ENCODE data around the gene PAQR9. TPM values are rescaled to one million over a fixed set of nuclear protein-coding genes. Genes with fewer than 3 reads are reported as not detected.

Gene PAQR9
- total RNA-seq, 2 experiments from 2014 or later = not detected

GRCh38 chr3:142973217-142974009 lies 9.9 kb upstream of the PAQR9 start:
- TF ChIP-seq CTCF (conservative IDR thresholded peaks at IDR 0.05; ENCODE audit: low read length) = no peak
- TF ChIP-seq EZH2phosphoT487 (IDR thresholded peaks at IDR 0.05; ENCODE audit: borderline replicate concordance, low read depth, low read length) = no peak

GRCh38 chr3:142972092-142972753 lies 8.7 kb upstream of the PAQR9 start:
- no peak for TF ChIP-seq CTCF (conservative IDR thresholded peaks at IDR 0.05; ENCODE audit: low read length)
- TF ChIP-seq EZH2phosphoT487 (IDR thresholded peaks at IDR 0.05; ENCODE audit: borderline replicate concordance, low read depth, low read length) = no peak
- CTCF ChIA-PET (ENCODE audit: unreplicated experiment) = interaction anchor here (0.6 kb wide), 1 partner anchor 330 kb away, joined by 3 read pairs; no protein-coding TSS in a partner anchor
- no peaks in the 10 kb centered on the region for H3K4me1 ChIP-seq (ENCODE audit: insufficient read depth, low read length, poor library complexity, severe bottlenecking)
- H3K36me3 ChIP-seq (ENCODE audit: insufficient read depth, low read length) = no peaks in the 10 kb centered on the region
- H3K4me2 ChIP-seq (ENCODE audit: low read length) = no peak overlapping the region
- no peaks in the 10 kb centered on the region for H3K9me2 ChIP-seq (ENCODE audit: insufficient read depth, low read length)
- no peak overlapping the region for H3K4me3 ChIP-seq (ENCODE audit: low read depth, low read length, poor library complexity, severe bottlenecking)
- H4K20me1 ChIP-seq (ENCODE audit: insufficient read depth, low read length) = no peaks in the 10 kb centered on the region
- intact Hi-C loops (cut with micrococcal nuclease; ENCODE audit: unreplicated experiment) = no loop called here
- H3K79me2 ChIP-seq (ENCODE audit: insufficient read depth, low read depth, low read length) = no peaks in the 10 kb centered on the region
- no peak overlapping the region for H2AFZ ChIP-seq (ENCODE audit: low read length)
- no peak for DNase-seq (ENCODE audit: low spot score)
- no peaks in the 10 kb centered on the region for H3K9me3 ChIP-seq (ENCODE audit: low read length)
- no peak overlapping the region for H3K27ac ChIP-seq (ENCODE audit: low read depth, low read length, poor library complexity, severe bottlenecking)
- POLR2A ChIA-PET = no interaction called here
- no TSS peak for BruUV-seq (replicated peaks)

More at GRCh38 chr3:142973217-142974009, 9.9 kb upstream of the PAQR9 start:
- Histone ChIP-seq H3K79me2 (ENCODE audit: insufficient read depth, low read depth, low read length) (no peaks in the 10 kb centered on the region), H3K4me1 (ENCODE audit: insufficient read depth, low read length, poor library complexity, severe bottlenecking) (no peaks in the 10 kb centered on the region), H3K9me2 (ENCODE audit: insufficient read depth, low read length) (no peaks in the 10 kb centered on the region), H3K9me3 (ENCODE audit: low read length) (no peaks in the 10 kb centered on the region), H3K36me3 (ENCODE audit: insufficient read depth, low read length) (no peaks in the 10 kb centered on the region), H4K20me1 (ENCODE audit: insufficient read depth, low read length) (no peaks in the 10 kb centered on the region), H3K4me3 (ENCODE audit: low read depth, low read length, poor library complexity, severe bottlenecking) (no peak overlapping the region), H2AFZ (ENCODE audit: low read length) (no peak overlapping the region), H3K4me2 (ENCODE audit: low read length) (no peak overlapping the region), H3K27ac (ENCODE audit: low read depth, low read length, poor library complexity, severe bottlenecking) (no peak overlapping the region)
- POLR2A ChIA-PET = no interaction called here
- CTCF ChIA-PET (ENCODE audit: unreplicated experiment) = no interaction called here
- DNase-seq (ENCODE audit: low spot score) = no peak
- intact Hi-C loops (cut with micrococcal nuclease; ENCODE audit: unreplicated experiment) = no loop called here
- BruUV-seq (replicated peaks) = no TSS peak

DNA sequence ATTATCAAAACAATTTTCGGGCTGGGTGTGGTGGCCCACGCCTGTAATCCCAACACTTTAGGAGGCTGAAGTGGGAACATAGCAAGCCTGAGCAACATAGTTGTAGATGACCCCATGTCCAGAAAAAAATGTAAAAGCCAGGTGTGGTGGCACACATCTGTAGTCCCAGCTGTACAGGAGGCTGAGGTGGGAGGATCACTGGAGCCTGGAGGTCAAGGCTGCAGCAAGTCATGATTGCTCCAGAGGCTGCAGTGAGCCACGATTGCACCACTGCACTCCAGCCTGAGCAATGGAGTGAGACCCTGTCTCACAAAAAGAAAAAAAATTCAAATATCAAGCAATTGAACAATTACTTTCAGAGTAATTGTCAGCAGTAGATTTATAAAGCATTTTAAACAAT lies 8.0 kb upstream of the PAQR9 start:
- ChIA-PET CTCF (ENCODE audit: unreplicated experiment) (no interaction called here), POLR2A (no interaction called here)
- Histone ChIP-seq H3K36me3 (ENCODE audit: insufficient read depth, low read length) (no peaks in the 10 kb centered on the region), H2AFZ (ENCODE audit: low read length) (no peak overlapping the region), H3K79me2 (ENCODE audit: insufficient read depth, low read depth, low read length) (no peaks in the 10 kb centered on the region), H3K4me3 (ENCODE audit: low read depth, low read length, poor library complexity, severe bottlenecking) (no peak overlapping the region), H3K4me1 (ENCODE audit: insufficient read depth, low read length, poor library complexity, severe bottlenecking) (no peaks in the 10 kb centered on the region), H3K9me2 (ENCODE audit: insufficient read depth, low read length) (no peaks in the 10 kb centered on the region), H4K20me1 (ENCODE audit: insufficient read depth, low read length) (no peaks in the 10 kb centered on the region), H3K27ac (ENCODE audit: low read depth, low read length, poor library complexity, severe bottlenecking) (no peak overlapping the region), H3K9me3 (ENCODE audit: low read length) (no peaks in the 10 kb centered on the region), H3K4me2 (ENCODE audit: low read length) (no peak overlapping the region)
- DNase-seq (ENCODE audit: low spot score) = no peak
- intact Hi-C loops (cut with micrococcal nuclease; ENCODE audit: unreplicated experiment) = no loop called here
- no TSS peak for BruUV-seq (replicated peaks)
- TF ChIP-seq EZH2phosphoT487 (IDR thresholded peaks at IDR 0.05; ENCODE audit: borderline replicate concordance, low read depth, low read length) (no peak), CTCF (conservative IDR thresholded peaks at IDR 0.05; ENCODE audit: low read length) (no peak)
